HUDEP-2 (cell line): ENCODE results near the gene APBA1.

Source experiments
- DNase-seq, 76 experiments: peaks; one replicate each; lab custom pipeline; 2025; ENCODE audit not compliant: unreplicated experiment in 76 of 76; lab: John Stamatoyannopoulos, UW

APBA1 gene

DNA sequence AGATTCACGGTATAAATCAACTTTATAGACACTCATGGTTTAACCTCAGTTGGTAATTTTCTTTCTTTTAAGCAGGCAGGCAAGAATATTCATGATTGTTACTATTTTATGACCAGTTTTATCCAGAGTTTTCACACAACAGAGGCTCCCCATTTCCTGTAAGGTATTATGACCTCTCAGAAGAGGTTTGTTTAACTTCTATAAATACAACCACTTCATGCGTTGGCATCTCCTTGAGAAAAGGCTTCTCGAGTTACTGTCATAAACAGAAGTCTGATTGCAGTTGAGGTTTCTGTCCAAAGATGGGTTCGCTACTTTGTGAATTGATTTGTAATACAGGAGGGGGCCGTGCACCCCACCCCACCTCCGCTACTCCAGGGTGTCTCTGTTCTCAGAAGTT is 291.9 kb downstream of the APBA1 start:
- no peak for DNase-seq

DNA sequence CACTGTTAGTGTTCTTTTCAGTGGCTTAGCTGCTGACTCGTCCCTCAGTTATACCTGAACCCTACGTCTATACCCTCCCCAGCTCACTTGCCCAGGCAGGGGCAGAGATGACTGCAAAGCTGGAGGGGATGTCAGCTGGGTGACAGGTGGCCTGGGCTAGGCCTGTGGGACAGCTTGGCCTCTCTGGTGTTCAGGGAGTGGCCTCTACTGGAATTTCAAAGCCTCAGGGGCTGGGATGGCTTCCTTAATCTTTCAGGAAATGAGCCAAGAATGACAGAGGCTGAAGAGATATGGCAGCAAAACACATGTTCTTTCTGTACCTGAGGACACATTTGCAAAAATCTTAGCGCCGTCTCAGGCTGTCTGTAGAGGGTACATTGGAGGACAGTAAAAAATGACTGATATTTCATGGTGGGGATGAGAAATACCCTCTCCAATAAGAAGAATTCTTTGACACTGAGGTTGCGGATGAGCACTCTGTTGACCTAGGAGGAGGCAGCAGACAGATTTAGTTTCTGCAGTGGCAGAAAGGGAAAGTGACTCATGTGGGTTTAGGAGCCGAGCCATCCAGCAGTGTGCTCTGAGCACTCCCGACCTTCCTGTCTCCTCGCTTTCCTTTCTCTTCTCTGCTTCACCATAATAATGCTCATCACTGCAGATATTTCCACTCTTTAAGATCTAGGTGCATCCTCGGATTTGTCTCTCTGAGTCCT is 292.7 kb downstream of the APBA1 start:
- DNase-seq = no peak

DNA sequence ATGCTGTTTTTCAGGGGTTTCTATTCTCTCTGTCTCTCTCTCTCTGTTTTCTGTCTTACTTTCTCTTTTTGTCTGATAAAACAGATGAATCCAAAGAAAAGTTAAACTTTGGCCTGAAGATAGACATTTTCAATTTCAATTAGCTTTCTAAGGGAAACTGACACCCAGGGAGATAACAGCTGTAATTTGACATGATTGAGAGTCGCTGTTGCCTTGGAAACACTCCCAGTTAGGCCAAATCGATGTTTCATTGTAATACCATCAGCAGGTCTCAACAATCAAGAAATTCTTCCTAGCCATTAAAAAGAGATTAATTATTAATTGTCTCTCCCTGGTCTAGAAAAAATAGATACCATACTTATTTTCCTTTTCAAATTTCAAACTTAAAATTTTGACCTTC is 294.2 kb downstream of the APBA1 start:
- DNase-seq = no peak
